Fibroblast of gingiva (primary cell): ENCODE results near the gene FGD2.
A peak's percentile ranks its signal among the peaks of the same experiment; 100 is the strongest.

Experiments
- DNase-seq: peaks from one replicate; pipeline ENCODE4 v3.0.0-alpha.2; 2011; ENCODE audit warnings: low read depth

FGD2 gene

DNA sequence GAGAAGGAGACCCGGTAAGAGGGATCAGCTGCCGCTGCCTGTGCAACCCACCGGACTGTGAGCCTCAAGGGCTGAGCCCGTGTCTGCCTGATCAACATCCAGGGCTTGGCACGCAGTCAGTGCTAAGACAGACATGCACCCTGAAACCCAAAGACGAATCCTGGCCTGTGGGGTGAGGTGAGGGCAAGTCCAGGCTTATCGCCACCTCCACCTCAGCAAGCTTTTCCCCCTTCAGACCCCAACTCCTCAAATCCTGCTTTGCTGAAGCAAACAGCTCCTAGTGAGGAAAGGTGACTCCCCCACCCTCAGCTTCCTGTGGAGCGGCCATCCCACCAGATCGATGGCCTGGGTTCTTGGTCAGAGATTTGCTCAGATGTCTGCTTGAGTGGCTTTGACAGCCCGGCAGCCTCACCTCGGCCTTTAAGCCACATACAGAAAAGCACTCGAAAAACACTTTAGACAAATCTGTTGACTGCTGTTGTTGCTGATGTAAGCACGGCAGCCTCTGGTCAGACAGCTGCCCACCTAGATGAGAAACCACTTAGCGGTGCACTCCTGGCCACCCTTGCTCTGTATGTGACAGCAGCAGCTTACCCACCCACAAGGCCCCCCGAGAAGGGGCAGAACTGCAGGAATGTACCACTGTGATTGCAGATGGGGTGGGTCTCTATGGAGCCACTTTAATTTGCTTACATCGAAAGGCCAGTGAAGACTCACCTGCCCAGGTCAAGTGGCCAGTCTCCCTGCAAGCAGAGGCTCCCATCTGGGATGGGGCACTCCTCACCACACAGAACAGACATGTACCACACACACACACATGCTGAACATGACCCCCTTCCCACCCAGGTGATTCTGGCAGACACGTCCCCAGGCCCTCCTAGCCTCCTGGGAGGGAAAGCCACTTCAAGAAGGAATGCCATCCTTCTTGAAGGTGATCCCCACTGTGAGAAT, 34.3 kb upstream of the FGD2 start:
- no peak for DNase-seq

DNA sequence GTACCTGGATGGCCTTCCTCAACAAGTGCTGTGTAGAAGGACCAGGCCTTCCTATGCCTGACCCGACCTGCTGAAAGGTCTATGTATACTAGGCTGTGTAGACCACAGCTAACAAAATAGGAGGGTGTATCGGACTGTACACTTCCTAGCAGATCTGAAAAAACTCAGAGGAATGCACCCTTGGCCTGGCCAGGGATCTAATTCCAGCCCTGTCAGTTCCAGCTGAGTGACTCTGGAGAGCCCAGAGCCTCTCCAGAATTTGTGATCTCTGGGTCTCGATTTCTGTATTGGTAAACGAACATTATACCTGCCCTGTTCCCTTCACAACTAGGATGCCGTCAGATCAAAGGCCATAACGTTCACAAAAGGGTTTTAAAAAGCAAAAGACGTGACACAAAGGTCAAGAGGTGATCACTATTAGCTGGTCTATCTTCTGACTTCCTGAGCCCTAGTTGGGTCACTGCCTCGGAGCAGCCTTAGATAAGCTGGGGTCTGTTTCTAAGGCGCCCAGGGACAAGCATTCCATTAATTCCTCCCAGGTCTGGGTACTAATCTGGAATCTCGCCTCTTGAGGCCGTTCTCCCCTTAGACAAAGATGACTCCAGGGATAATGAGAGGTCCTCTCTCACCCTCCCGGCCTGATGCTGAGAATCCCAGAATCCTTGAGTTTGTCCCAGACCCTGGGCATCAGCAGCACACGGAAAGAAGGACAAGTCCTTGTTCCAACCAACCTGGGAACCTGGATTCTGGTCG, 33.4 kb upstream of the FGD2 start:
- DNase-seq = no peak

DNA sequence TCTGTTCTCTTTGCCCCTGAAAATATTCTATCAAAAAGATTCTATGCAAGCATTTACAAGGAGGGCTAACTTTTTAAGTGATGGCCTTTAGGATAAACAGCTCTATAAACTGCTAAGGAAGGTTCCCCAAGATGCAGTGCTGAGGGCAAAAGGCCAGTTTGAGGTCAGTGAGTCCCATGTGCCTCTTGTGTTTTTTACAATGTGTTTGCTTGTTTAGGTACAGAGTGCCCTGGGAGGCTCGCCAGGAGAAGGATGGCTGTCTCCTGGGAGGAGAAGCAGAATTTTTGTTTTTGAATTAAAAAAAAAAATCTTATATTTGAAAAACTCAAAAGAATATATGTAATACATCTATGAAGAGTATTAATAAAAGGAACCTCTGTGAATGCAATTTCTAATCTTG, 32.3 kb upstream of the FGD2 start:
- no peak for DNase-seq

DNA sequence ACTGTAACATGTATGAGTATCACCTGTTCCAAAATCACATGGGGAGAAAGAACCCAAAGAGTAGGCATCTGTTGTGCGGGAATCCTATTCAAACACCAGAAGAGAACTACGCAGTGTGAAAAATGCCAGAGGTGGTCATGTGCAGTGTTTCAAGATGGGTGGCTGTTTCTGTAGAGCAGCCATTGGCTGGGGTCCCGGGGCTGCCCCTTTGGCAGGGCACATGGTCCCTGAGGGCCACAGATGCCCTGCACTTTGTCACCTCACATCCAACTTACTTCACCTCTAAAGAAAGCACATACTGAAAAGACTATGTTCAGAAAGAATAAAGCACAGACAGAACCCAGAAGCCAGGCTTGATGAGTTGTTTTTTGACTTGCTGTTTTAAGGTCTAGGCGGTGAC, 31.8 kb upstream of the FGD2 start:
- DNase-seq = no peak

DNA sequence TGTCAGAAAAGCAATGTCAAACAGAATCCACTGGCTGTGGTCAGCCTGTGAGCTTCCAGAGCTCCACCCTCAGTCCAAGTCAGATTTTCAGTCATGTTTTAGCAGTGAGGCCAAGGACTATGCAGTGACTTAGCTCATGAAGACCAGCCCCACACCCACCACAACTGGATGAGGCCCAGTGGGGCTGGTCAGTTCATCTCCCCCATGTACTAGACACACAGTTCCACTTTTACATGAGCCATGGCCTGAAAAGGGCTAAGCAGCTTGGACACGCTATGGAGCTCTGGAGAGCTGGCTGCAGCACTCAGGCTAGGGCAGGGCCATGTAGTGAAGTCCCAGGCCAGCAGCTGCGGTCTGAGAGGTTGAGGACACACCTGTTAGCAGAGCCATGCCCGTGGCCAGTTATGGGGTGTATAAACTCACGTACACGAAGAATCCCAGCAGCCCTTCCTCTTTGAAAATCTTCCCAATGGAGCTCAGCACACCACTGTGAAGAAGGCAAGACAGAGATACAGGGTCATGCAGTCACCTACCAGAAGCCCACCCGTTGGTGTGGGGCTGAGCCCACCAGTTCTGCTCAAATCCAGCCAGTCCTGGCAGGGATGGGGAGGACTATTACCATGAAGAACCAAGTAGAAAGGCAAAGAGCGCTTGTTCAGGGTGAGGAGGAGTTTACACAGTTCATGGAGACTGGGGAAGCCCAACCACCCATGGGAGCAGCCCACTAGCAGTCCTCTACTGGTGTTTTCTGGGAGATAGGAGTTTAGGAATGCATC, 30.0 kb upstream of the FGD2 start:
- DNase-seq = no peak

DNA sequence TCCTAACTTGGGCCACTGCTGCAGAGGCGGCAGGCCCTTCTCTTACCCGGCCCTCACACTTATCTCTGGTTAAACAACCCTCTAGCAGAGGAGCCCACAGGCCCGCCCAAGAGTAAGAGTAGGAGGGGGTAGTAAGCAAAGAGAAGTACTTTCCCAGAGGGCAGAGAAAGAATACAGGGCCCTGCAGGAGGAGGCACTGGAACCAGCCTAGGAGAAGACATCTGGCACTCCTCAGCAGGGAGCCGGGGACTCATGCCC, 29.5 kb upstream of the FGD2 start:
- DNase-seq = no peak

DNA sequence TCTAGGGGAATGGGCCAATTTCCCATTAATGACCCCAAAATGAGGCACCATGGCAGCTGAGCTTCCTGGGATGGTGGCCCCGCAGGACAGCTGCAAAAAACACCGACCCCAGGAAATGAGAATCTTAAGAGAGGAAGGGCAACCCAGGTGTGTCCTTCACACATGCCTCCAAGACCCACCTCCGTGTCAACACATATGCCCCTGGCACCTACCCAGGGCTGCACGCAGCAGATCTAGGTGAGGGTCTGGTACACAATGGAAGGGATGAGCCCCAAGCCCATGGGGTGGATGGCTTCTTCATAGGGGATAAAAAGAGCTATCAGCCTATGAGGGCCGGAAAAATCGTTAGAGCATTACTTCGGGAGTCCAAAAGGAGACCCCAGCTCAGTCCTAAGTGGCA, 28.9 kb upstream of the FGD2 start:
- no peak for DNase-seq

DNA sequence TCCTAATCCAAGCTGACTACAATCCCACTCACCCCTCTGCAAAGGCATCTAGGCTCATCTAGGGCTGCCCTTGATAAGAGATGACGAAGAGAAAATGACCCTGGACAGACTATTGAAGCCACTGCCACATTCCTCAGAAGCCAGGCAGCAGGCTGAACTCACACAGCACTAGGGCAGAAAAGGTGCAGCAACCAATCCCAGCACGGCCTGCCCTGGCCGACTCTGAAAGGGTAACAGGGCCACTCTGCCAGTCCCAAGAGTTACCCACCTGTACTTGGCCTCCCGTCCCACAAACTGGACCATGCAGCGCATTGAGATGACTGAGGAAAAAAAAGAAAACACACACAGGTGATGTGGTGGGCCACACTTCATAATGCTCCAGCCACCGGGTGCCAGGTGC, 28.5 kb upstream of the FGD2 start:
- DNase-seq = no peak

DNA sequence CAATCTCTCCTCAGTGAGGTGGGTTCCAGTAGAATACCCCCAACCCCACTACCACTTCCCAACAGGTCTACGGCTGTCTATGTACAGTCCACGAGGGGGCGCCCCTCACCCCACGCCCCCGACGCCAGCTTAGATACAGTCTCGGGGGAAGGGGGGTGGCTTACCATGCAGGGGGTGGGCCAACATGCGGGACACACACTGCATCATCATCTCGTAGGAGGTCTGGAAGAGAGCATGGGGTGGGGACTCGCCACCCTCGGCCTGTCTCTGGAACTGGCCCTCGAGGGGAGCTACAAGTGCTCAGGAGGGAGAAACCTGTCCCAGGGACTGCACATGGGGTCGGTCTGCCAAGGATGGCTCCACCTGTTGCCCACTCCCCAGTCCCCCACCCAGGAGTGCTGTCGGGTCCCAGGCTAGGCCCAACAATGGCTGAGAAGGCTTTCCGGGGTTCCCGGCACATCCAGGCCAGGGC, 27.9 kb upstream of the FGD2 start:
- no peak for DNase-seq

DNA sequence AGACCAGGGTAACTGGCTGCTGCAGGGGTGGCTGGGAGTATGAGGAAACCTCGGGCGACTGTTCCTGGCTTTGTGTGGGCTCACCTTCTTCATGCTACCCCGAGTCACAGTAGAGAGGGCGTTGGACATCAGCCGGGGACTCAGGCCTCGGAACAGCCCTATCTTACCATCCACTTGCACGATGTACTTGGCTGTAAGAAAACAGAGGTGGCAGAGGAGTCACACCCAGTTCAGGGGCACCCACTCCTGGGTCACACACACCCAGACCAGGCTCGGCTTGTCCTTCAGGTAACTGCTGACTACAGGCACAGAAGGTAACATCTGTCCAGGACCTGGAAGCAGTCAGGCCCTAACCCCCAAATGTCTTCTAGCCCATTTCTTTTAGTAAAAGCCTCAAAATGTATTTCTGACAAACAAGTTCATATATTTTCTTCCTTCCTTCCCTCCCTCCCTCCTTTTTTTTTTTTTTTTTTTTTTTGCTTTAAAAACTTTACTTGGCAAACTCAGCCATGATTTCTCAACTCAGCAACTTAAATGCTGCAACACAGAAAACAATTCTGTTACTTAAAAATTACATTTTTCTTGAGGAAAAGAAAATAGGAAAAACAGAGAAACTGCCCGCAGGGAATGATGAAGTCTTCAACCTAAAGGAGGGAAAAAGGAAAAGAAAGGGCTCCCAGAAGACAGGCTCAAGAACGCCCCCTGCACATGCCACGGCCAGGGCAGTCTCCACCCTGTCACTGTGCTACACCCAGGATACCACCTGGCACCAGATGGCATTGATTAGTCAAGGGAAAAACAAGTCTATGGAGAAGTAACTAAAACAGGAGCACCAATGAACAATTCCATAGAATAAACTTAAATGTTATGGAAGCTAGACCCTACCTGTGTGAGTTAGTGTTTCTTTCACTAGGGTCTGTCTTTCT, 26.8 kb upstream of the FGD2 start:
- DNase-seq = peak; percentile 29

DNA sequence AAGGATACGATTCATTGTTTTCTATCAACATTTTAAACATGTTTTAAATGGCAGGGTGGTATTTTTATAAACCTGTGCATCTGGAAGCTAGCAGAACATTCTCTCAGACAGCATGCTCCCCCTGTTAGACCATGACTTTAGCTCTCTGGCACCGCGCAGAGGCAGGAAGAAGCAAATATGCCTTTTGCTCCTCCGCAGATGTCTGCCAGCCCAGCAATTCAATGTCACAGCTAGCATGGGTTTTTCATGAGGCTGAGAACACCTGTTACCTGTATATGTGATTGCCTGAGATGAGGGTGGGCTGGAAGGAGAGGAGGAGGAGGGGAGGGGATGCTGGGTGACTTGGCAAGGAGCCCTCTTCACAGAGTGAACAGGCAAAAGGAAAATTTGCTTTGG, 26.1 kb upstream of the FGD2 start:
- DNase-seq = peak; percentile 65

DNA sequence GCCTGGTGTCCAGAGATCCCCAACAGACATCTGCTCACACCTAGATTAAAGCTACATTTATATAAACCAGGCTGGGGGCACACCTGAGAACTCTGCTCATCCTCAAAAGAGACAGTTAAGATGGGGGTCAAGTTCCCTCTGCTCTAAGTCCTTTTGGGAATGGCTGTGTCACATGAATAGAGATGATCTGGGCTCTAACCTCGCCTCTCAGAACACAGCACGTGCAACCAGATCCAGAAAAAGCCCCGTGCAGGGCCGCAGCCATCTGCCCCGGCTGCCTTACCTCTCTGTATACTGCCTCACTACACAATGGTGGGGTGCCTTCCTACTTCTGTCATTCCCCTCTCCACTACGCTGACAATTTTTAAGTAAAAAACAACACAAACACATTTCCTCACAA, 25.3 kb upstream of the FGD2 start:
- DNase-seq = no peak

DNA sequence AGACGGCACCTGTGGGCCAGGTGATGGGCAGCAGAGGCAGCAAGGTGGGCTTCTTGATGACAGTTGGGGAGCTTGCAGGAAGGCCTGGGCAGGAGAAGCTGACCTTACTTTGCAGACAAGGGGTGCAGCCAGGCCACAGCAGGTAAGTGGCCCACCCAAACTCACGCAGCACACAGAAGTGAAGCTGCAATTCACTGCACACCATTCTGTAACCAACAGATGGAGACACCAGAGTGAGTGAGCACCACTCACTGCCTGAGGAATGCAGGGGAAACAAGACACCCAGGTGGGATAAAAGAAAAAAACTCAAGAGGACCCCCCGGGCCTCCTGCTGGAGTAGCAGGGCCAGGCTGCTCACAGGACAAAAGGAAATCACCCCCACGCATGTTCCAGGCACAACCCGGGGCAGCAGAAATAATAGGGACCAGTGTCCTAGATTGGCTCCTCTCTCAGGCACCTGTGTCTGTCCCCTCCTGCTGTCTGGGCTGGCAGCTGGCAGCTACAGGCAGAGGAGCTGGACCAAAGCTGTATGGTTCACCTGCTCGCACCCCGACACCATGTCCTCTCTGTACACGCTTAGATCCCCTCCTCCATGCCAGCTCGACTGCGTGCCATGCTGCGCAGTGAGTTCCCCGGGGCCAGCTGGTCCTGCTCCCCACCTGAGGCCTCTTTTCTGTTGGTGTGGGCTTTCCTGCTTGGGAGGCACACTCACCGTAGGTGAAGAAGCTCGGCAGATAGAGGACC, 24.4 kb upstream of the FGD2 start:
- no peak for DNase-seq

DNA sequence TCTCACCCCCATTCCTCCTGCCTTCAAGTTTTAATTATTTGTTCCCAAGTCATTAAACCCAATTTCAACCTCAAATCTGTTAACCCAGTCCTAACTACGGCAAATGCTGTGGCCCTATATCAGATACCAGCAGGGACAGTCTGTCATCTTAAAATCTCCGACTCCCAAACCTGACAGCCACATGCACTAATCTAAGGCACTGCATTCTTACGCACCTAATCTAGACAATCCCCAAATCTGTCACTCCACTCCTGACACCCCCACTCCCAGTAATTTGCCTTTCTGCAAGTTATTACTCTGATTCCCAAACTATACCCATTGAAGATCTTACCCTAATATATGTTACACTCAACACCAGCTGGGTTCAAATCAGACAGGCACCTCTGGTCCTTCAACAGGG, 21.9 kb upstream of the FGD2 start:
- no peak for DNase-seq

DNA sequence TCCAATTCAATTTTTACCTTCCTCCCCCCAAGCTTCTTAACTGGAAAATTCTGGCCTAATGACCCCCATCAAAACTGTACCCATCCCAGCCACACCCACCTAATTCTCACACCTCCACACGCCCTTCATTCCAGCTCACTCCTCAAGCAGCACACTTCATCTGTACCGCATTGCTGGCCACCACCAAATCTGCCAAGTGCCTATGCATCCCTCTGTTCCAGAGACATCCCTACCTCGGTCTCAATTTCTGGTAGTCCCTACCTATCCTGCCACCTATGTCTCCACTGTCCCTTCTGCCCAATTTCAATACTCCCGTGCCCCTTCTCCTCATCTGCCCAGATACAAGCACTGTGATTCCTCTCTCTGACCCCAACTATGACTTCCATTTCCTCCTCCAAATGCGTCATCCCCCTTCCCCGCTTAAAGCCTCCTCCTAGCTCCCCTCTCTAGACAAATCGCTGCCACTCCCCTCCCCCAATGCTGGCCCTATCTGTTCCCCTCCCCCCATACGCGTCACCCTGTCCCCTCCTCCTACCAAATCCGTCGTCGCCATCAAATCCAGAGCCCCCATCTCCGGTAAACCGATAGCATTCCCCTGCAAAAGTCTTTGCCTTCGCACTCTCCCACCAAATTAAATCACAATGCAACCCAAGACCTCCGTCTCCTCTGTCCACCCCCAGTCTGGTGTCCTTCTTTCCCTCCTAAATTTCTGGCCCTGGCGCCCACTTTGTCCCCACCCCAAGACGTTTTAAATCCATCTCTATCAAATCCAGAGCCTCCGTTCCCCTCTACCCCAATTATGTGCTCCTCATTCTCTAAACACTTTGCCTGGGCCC, 20.7 kb upstream of the FGD2 start:
- peak; percentile 52 for DNase-seq

DNA sequence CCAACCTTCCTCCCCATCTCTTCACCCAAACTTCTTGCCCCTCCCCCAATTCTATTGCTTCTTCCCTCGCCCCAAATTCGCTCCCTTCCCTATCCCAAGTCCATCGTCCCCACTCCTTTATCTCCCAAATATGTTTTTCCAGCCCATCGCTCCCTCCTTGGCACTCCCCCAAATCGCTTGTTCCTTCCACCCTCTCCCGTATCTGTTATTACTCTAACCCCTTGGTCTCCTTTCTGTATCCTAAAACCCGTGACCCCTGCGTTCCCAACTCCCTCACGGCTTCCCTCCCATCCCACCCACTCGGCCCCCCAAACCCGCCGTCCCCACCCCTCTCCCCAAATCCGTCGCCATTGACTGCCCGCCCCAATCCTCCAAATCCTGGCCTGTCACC, 20.0 kb upstream of the FGD2 start:
- no peak for DNase-seq

DNA sequence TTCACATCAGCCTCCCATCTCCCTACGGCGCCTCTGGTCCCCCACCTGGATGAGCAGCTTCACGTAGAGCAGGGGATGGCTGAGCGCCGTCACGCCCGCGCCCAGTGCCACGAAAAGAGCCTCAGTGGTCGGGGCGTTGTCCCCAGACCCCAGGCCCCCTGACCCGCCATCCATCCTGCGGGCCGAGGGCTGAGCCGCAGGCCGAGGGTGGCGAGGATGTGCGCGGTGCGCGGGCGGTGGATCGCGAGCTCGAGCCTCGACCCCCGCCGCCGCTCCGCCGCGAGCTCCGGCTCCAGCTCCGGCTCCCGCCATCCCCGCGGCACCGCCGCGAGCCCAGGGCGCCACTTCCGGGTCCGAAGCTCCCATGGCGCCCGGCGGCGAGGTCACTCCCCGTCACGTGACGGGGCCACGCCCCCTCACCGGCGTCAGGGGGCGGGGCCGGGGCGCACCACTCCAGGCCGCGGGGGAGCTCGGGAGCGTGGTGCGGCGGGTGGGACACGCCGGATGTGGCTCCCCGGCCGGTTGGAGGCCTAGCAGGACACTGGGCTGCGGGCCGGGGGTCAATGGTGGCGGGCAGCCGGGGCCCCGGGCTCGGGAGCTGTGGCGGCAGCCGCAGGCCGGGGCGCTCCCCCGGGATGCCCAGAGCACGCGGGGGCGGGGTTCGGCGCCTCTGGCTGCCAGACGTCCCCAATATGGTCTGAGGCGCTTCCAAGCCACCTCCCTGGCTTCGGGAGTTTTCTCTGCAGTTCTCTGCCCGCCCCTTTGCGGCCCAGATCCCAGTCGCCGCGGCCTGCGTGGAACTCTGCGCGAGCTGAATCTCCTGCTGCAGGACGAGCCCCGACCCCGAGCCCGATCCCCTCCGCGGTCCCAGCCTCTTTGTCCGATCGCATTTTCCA, 19.4 kb upstream of the FGD2 start, which contains the start of gene MTCH1:
Gene MTCH1 (minus strand): TSS at position 389 of the 896 bp plus-strand sequence. CDS start 23 bp downstream, at position 366.
- DNase-seq = peak; percentile 91

DNA sequence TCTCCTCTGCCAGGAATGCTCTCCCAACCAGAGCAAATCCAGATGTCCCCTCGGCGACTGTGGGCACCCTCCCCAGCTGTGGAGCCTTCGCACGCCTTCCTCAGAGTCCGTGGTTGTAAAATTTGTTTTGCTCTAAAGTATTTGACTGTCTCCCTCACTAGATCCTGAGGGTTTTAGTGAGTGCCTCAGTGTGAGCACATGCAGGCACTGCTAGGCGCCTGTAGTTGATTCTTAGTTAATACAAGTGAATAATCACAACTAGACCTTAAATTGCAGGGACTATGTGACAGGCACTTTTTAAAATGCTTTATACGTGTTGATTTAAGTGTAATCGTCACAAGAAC, 18.8 kb upstream of the FGD2 start:
- DNase-seq = no peak

DNA sequence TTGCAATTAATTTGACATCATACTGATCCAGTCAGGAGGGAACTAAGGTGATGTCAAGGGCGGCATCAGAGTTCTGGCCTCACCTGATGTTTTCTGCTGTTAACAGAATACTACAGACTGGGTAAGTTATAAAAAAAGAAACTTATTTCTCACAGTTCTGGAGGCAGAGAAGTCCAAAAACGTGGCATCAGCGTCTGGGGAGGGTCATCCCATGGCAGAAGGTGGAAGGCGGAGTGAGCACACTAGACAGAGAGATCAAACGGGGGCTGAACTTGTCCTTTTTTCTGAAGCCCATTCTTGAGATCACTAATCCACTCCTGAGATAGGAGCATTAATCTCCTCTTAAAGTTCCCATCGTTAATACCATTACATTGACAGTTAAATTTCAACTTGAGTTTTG, 16.2 kb upstream of the FGD2 start:
- no peak for DNase-seq
